Endodermal cell (in vitro differentiated cells): ENCODE measurements around the gene HMOX1. TPM values are rescaled to one million over a fixed set of nuclear protein-coding genes. Genes with fewer than 3 reads are reported as not detected.
"Not testable (repeated sequence)": the region's sequence is repeated elsewhere in the genome, so short reads cannot be mapped to it uniquely, and the experiment has no call there.

Source experiments
- DNase-seq: peaks from one replicate; pipeline ENCODE4 v3.0.0-alpha.2; 2017
- H3K27ac ChIP-seq: 2 replicates; pipeline ENCODE4 v1.5.1; 2013; ENCODE audit warnings: mild to moderate bottlenecking, low read depth, low read length, moderate library complexity
- H3K27me3 ChIP-seq: 2 replicates; pipeline ENCODE4 v1.6.1; 2013; ENCODE audit warnings: mild to moderate bottlenecking, low read length, moderate library complexity; ENCODE audit not compliant: insufficient read depth, control insufficient read depth, poor library complexity, severe bottlenecking
- H3K36me3 ChIP-seq: 2 replicates; pipeline ENCODE4 v1.7.0; 2013; ENCODE audit warnings: mild to moderate bottlenecking, low read length, moderate library complexity; ENCODE audit not compliant: control insufficient read depth, insufficient read depth
- H3K4me1 ChIP-seq: one replicate; pipeline ENCODE4 v1.7.0; 2013; ENCODE audit warnings: low read length; ENCODE audit not compliant: control insufficient read depth, insufficient read depth
- H3K4me3 ChIP-seq: 2 replicates; pipeline ENCODE4 v1.5.1; 2013; ENCODE audit warnings: mild to moderate bottlenecking, low read length, moderate library complexity
- H3K9ac ChIP-seq: 2 replicates; pipeline ENCODE4 v1.6.1; 2013; ENCODE audit warnings: mild to moderate bottlenecking, low read length, moderate library complexity; ENCODE audit not compliant: poor library complexity, severe bottlenecking; ENCODE audit errors: extremely low read depth
- H3K9me3 ChIP-seq: 2 replicates; pipeline ENCODE4 v1.6.1; 2013; ENCODE audit warnings: mild to moderate bottlenecking, low read length, moderate library complexity; ENCODE audit not compliant: control insufficient read depth
- H3K27ac Mint-ChIP-seq: 2 replicates; pipeline ENCODE4 v1.8.0; 2020; ENCODE audit warnings: mixed read lengths
- H3K27me3 Mint-ChIP-seq: 2 replicates; pipeline ENCODE4 v1.8.0; 2021; ENCODE audit warnings: mild to moderate bottlenecking, mixed read lengths; ENCODE audit not compliant: insufficient read depth
- H3K36me3 Mint-ChIP-seq: 2 replicates; pipeline ENCODE4 v1.8.0; 2020; ENCODE audit warnings: low read depth, mixed read lengths
- H3K4me1 Mint-ChIP-seq: 2 replicates; pipeline ENCODE4 v1.8.0; 2020; ENCODE audit warnings: mixed read lengths
- H3K4me3 Mint-ChIP-seq: 2 replicates; pipeline ENCODE4 v1.8.0; 2020; ENCODE audit warnings: mild to moderate bottlenecking, moderate library complexity, mixed read lengths
- H3K9me3 Mint-ChIP-seq: 2 replicates; pipeline ENCODE4 v1.8.0; 2020; ENCODE audit warnings: mild to moderate bottlenecking, mixed read lengths
- CTCF ChIP-seq: fragments of 200-600 bp; sonication (generic); conservative IDR thresholded peaks from 2 replicates; pipeline ENCODE4 v1.5.0; 2021; ENCODE audit warnings: antibody characterized with exemption, mild to moderate bottlenecking
- WGBS, 2 experiments: methylation state at CpG; one replicate each; pipeline versions ENCODE4 v1.1.5 to v1.1.7; 2013; ENCODE audit warnings: missing lambda C conversion rate in 2 of 2, mixed read lengths in 1 of 2; ENCODE audit not compliant: insufficient coverage in 1 of 2, insufficient read length in 1 of 2; 5-methylcytosine and 5-hydroxymethylcytosine counted together
- total RNA-seq, 2 donors: library from RNA; stranded (reverse); fragmentation: NEBNext Ultra II Directional in 1 of 2; extraction: Animal tissue kit (Norgen Biotek cat#: 25700) in 1 of 2; gene quantifications; 2 replicates in 1 of 2; 3 replicates in 1 of 2; pipeline ENCODE4 v1.2.1, GENCODE V29; 2021

Gene HMOX1
- total RNA-seq, 2 donors from 2014 or later: 11.4 to 21.6 TPM

- Mint-ChIP-seq H3K4me1 (no peaks in the 10 kb centered on the region), H3K4me3 (no peak overlapping the region), H3K36me3 (peaks cover 55% of the 10 kb centered on the region), H3K27me3 (no peaks in the 10 kb centered on the region), H3K27ac (no peak overlapping the region), H3K9me3 (peaks cover 21% of the 10 kb centered on the region)
- 88 to 91% methylated on average over 4 to 8 of the region's 8 CpGs for WGBS, 2 experiments
- Histone ChIP-seq H3K9me3 (peaks cover 25% of the 10 kb centered on the region), H3K27ac (peak overlapping the region; percentile 53), H3K36me3 (peaks cover 35% of the 10 kb centered on the region), H3K27me3 (no peaks in the 10 kb centered on the region), H3K4me3 (no peak overlapping the region), H3K4me1 (no peaks in the 10 kb centered on the region), H3K9ac (no peak overlapping the region)
- TF ChIP-seq CTCF: no peak
- DNase-seq: no peak
Measured at GRCh38 chr22:35435201-35435740, 54.4 kb downstream of the HMOX1 start.

- H3K9me3 Mint-ChIP-seq: peaks cover 21% of the 10 kb centered on the region
- Histone ChIP-seq H3K9ac (no peak overlapping the region), H3K36me3 (peaks cover 31% of the 10 kb centered on the region), H3K27me3 (no peaks in the 10 kb centered on the region), H3K27ac (peak overlapping the region; percentile 38), H3K4me1 (no peaks in the 10 kb centered on the region), H3K4me3 (no peak overlapping the region), H3K9me3 (peaks cover 25% of the 10 kb centered on the region)
- no peak for TF ChIP-seq CTCF
- no peak overlapping the region for H3K27ac Mint-ChIP-seq
- WGBS, 2 experiments: 84 to 94% methylated on average over 3 to 5 of the region's 5 CpGs
- H3K4me3 Mint-ChIP-seq: no peak overlapping the region
- H3K27me3 Mint-ChIP-seq: no peaks in the 10 kb centered on the region
- H3K36me3 Mint-ChIP-seq: peaks cover 49% of the 10 kb centered on the region
- H3K4me1 Mint-ChIP-seq: no peaks in the 10 kb centered on the region
- no peak for DNase-seq
Measured at GRCh38 chr22:35436421-35436820, 55.5 kb downstream of the HMOX1 start.

GRCh38 chr22:35437049-35437448 lies 56.2 kb downstream of the HMOX1 start:
- Mint-ChIP-seq H3K4me1 (no peaks in the 10 kb centered on the region), H3K27me3 (no peaks in the 10 kb centered on the region), H3K27ac (no peak overlapping the region), H3K9me3 (peaks cover 18% of the 10 kb centered on the region), H3K4me3 (no peak overlapping the region), H3K36me3 (peaks cover 44% of the 10 kb centered on the region)
- H3K4me3 ChIP-seq: no peak overlapping the region
- no peak for TF ChIP-seq CTCF
- DNase-seq: peak; percentile 90
- H3K27me3 ChIP-seq: no peaks in the 10 kb centered on the region
- H3K36me3 ChIP-seq: peaks cover 25% of the 10 kb centered on the region
- no peak overlapping the region for H3K9ac ChIP-seq
- WGBS, 2 experiments: 97 to 100% methylated on average over 1 to 2 of the region's 2 CpGs
- no peak overlapping the region for H3K27ac ChIP-seq
- H3K9me3 ChIP-seq: peaks cover 23% of the 10 kb centered on the region
- no peaks in the 10 kb centered on the region for H3K4me1 ChIP-seq

- not testable (repeated sequence) for H3K9ac ChIP-seq, H3K4me3 Mint-ChIP-seq, H3K27me3 ChIP-seq, H3K4me1 ChIP-seq, H3K27me3 Mint-ChIP-seq, H3K27ac Mint-ChIP-seq, H3K9me3 ChIP-seq, H3K4me3 ChIP-seq, H3K36me3 ChIP-seq, H3K9me3 Mint-ChIP-seq, H3K27ac ChIP-seq, H3K4me1 Mint-ChIP-seq, DNase-seq
- WGBS, 2 experiments: 57 to 63% methylated on average over 3 of the region's 3 CpGs
- peaks cover 26% of the 10 kb centered on the region for H3K36me3 Mint-ChIP-seq
Measured at GRCh38 chr22:35438673-35439364, 57.9 kb downstream of the HMOX1 start.
